GM18519 (cell line): ENCODE results near the gene NLGN1.

Experiments used
- ATAC-seq: cut with Tn5 transposase; IDR thresholded peaks from one replicate; pipeline ENCODE4 v1.9.1; 2021; ENCODE audit warnings: mild to moderate bottlenecking, moderate library complexity; ENCODE audit not compliant: unreplicated experiment, low FRiP score

Gene NLGN1

GRCh38 chr3:173703771-173704170 lies 306.2 kb downstream of the NLGN1 start:
- no peak for ATAC-seq

GRCh38 chr3:173706630-173707029 lies 309.1 kb downstream of the NLGN1 start:
- no peak for ATAC-seq

DNA sequence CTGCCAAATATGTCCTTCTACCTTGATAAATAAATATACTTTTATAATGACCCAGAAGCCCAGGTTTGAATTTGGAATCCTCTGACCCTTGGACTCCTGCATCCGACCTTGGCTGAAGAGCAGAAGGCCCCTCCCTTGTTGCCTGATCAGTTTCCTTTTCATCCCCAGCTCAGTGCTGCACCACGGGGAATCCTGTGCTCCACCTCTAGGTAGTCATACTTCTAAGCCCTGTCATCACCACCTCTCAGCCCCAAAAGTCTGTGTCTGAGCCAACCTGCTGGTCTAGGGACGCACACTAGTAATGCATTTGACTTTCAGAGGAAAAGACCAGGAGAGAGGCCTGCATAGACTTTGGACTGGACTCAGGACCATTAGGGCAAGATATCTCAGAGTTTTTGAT lies 310.6 kb downstream of the NLGN1 start:
- ATAC-seq: no peak

DNA sequence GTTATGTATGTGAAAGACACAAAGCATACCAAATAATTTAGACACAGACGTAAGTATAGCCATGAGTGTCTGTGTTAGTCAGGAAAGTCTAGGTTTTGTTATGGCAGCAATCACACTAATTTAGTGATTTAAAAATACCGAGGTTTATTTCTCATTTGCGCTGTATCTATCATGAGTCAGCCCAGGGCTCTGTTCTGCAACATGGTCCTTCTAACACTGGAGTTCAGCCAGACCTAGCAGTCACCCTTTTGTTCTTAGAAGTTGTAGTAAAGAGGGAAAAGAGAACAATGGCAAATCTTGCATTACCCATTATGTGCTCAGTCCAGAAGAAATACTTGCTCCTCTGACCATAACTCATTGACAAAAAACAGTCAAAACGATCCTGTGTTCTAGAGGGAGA lies 311.5 kb downstream of the NLGN1 start:
- no peak for ATAC-seq

GRCh38 chr3:173711619-173712018 lies 314.1 kb downstream of the NLGN1 start:
- ATAC-seq: no peak

DNA sequence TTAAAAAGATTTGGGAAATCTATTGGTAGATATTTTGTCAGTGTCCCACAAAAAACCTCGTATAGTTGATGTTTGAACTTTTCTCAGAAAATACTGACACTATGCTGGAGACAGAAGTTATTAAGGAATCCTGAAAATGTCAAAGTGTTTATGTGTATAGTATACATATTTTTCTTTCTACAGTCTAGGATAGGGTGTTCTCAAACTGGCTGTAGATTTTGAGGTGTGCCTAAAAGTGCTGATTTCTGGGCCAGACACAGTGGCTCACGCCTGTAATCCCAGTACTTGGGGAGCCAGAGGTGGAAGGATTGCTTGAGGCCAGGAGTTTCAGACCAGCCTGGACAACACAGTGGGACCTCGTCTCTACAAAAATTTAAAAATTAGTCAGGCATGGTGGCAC lies 322.0 kb downstream of the NLGN1 start:
- no peak for ATAC-seq

DNA sequence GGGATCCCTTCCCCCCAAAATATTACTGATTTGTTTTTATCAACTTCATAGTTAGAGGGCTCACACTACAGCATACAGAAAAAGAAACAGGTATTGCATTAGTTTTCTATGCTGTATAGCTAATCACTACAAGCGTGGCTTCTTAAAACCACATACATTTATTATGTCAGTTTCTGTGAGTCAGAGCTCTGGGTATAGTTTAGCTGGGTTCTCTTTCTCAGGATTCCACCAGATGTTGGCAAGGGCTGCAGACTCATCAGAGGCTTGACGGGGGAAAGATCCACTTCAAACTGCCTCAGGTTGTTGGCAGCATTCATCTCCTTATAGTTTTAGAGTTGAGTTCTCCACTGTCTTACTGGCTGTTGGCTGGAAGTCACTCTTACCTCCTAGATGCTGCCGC lies 328.0 kb downstream of the NLGN1 start:
- ATAC-seq: no peak

DNA sequence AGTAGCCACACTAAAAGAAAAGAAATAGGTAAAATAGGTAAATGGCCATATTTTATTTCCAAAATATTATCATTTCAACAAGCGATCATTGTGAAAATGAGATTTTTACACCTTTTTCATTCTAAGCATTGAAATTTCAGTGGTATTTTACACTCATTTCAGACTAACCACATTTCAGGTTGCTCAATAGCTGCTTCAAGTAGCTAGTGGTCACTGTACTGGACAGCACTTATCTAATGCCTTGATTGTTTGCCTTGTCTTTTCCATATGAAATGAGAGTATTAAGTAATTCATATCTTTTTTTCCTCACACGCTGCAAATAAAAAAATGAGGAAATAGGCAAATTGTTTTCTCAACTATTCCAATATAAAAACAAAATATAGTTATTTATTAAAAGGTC lies 332.8 kb downstream of the NLGN1 start:
- ATAC-seq: no peak

- no peak for ATAC-seq
These were observed 334.7 kb downstream of the NLGN1 start for GRCh38 chr3:173732237-173732636.

DNA sequence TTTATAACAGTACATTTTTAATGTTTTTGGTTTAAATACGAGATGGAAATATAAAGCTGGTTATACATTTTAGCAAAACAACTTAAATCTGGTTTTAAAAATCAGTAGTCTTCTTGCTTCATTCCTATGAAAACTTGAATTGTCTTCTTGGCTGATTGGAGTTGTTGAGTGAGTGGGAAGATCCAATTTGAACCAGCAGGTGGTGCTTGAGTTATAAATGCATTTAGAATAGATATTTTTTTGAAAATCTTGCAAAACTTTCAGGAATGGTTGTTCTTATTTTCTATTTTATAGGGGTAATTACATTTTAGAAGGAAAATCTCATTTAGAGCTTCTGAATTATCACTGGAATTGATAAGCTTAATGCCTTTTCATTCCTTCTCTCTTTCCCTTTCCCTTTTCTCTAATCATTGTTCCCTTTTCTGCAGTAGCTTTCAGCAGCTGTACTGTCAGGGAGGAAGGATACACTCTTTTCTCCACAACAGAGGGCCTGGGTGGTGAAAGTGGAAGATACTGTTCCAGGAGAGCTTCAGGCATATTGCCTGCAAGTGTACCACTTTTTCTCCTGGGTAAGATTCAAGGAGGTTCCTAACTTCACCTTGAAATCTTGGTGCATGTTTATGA lies 335.6 kb downstream of the NLGN1 start:
- no peak for ATAC-seq

- ATAC-seq: no peak
These were observed 336.9 kb downstream of the NLGN1 start for GRCh38 chr3:173734473-173734872.

DNA sequence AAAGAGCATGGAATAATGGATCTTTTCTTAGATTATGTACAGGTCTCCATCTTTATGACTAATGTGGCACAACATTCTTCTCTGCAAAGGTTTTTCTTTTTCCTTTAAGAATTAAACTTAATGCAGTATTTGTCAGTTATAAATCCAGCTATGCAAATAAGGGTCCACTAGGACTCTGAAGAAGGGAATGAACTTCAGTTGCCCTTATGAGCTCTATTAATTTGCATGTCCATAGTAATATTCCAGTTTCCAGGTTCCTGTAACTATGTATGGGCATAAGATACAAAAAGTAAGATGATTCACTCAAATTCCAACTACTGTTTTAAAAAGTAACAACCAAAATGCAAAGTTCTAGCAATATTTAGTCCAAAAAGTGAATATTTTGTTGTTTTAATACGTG lies 337.4 kb downstream of the NLGN1 start:
- no peak for ATAC-seq

GRCh38 chr3:173735841-173736240 lies 338.3 kb downstream of the NLGN1 start:
- ATAC-seq: no peak

GRCh38 chr3:173737167-173737808 lies 339.7 kb downstream of the NLGN1 start:
- no peak for ATAC-seq

- ATAC-seq: no peak
These were observed 342.2 kb downstream of the NLGN1 start for GRCh38 chr3:173739726-173740125.

DNA sequence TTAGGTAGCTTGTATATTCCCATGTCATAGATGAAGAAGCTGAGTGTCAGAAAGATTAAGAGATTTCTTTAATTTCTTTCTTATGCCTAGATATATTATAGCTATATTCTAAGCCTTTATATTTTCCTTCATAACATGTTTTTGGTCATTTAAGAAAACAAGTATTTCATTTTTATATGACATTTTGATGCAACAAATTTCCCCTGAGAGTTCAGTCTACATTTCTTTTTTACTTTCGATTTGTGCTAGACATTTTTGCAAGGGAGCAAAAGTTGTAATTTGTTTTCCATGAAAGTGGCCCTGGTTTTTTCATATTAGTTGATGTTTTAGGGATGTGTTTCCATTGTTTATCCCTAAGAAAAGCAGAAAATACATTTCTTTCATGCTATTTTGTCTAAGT lies 344.9 kb downstream of the NLGN1 start:
- no peak for ATAC-seq

GRCh38 chr3:173743111-173743510 lies 345.6 kb downstream of the NLGN1 start:
- ATAC-seq: no peak

DNA sequence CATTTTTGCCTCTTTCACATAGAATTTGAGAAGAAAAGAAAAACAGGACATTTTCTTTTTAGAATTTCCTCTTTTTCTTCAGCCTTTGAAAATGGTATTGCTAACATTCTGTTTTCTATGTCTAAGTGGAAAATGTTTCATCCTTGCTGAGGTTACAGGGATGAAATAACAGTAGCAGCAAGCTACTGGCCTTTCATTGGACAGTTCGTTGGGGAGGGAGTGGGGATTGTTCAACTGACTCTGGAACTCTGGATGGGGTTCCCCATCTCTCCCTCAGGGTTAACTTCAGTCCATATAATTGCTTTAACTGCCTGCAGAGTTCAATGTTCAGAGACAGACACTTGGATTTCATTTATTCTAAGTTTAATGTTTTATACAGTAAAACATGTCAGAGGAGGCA lies 346.0 kb downstream of the NLGN1 start:
- ATAC-seq: no peak

GRCh38 chr3:173744479-173744878 lies 346.9 kb downstream of the NLGN1 start:
- no peak for ATAC-seq

DNA sequence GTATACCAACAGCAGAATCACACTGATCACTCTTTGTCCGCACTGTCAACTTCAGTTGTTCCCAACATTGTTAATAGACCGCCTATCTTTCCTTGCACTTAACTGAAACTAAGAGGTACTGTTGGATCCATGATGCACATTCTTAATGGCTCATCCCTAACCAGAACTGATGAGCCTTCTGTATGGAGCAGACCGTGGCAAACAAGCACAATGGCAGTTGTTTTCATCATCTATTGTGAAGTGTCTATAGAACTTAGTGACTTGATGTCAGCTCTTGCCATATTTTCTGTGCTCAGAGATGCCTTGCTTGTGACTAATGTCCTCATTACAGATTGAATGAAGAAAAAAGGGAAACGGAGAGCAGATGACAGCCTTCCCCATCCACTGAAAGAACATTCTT lies 347.4 kb downstream of the NLGN1 start:
- no peak for ATAC-seq

DNA sequence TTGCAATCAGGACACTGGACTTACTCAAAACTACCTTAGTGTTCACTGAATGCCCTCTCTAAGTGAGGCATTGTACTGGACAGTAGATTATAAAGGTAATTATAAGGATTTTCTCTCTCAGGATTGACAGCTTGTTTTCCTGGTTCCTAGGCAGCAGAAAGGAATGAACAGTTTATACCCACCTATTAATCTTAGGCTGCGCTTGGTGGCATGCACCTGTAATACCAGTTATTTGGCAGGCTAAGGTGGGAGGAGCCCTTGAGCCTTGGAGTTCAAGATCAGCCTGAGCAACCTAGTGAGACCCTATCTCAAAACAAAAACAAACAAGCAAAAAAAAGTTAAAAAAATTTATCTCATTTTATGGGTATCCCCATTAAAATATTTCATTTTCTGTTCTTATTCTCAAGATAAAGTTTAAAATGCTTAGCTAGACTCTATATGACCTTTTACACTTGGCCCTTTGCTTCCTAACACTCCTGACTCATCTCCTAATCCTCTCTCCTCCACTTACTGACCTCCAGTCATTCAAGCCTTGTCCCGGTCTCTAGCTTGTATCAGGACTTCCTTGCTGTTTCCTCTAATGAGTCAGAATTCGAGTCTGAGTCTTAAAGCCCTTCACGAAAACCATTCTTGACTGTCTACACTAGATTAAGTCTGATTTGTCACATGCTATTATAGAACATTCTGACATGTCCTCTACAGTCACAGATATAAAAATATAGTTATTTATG lies 348.6 kb downstream of the NLGN1 start:
- no peak for ATAC-seq

GRCh38 chr3:173747427-173747826 lies 349.9 kb downstream of the NLGN1 start:
- no peak for ATAC-seq
